HepG2 (cell line): ENCODE data around the gene ZNF556. TPM values are rescaled to one million over a fixed set of nuclear protein-coding genes. Genes with fewer than 3 reads are reported as not detected.

Source experiments
- ELF4 ChIP-seq: sonication (generic); formaldehyde crosslinking; IDR thresholded peaks from 2 replicates; pipeline ENCODE4 v1.5.0; 2020; ENCODE audit warnings: missing genetic modification reagents, mild to moderate bottlenecking, moderate library complexity, borderline replicate concordance
- GATA4 ChIP-seq: sonication (generic); IDR thresholded peaks from 2 replicates; pipeline ENCODE4 v1.6.1; 2016; ENCODE audit warnings: antibody characterized with exemption, low read depth, borderline replicate concordance
- ISL2 ChIP-seq: sonication (generic); formaldehyde crosslinking; IDR thresholded peaks from 2 replicates; pipeline ENCODE4 v1.5.0; 2020; ENCODE audit warnings: missing genetic modification reagents
- KAT8 ChIP-seq: IDR thresholded peaks from 2 replicates; pipeline ENCODE4 v1.6.1; 2016; ENCODE audit warnings: missing genetic modification reagents, missing compliant biosample characterization
- NKX3-1 ChIP-seq: sonication (generic); formaldehyde crosslinking; IDR thresholded peaks from 2 replicates; pipeline ENCODE4 v1.5.0; 2020; ENCODE audit warnings: missing genetic modification reagents
- POLR2AphosphoS2 ChIP-seq: IDR thresholded peaks from 2 replicates; pipeline ENCODE4 v1.6.1; 2011; ENCODE audit warnings: low read depth, low read length, improper control_type of control experiment
- RBFOX2 ChIP-seq: fragments of 200-400 bp; formaldehyde crosslinking; IDR thresholded peaks from 2 replicates; pipeline ENCODE4 v1.6.1; 2017; ENCODE audit warnings: low read depth, mild to moderate bottlenecking, low read length
- REPIN1 ChIP-seq: sonication (generic); formaldehyde crosslinking; IDR thresholded peaks from 2 replicates; pipeline ENCODE4 v1.8.0; 2022; ENCODE audit warnings: missing genetic modification reagents, low read depth, mild to moderate bottlenecking, borderline replicate concordance
- SOX13 ChIP-seq, 3 experiments: fragments of 450-650 bp in 1 of 3; sonication (generic) in 1 of 3; formaldehyde crosslinking in 1 of 3; IDR thresholded peaks in 2 of 3; conservative IDR thresholded peaks in 1 of 3; 2 replicates each; pipeline versions ENCODE4 v1.5.0 to v1.6.1; 2016 to 2020; ENCODE audit warnings: antibody characterized with exemption in 1 of 3, mild to moderate bottlenecking in 1 of 3, missing compliant biosample characterization in 1 of 3, missing genetic modification reagents in 1 of 3, moderate library complexity in 1 of 3
- YEATS4 ChIP-seq: sonication (generic); formaldehyde crosslinking; IDR thresholded peaks from 2 replicates; pipeline ENCODE4 v1.4.0; 2020; ENCODE audit warnings: missing genetic modification reagents, borderline replicate concordance
- ZBTB42 ChIP-seq: sonication (generic); formaldehyde crosslinking; IDR thresholded peaks from 2 replicates; pipeline ENCODE4 v1.5.0; 2020; ENCODE audit warnings: mild to moderate bottlenecking, missing genetic modification reagents
- ZEB1 ChIP-seq: IDR thresholded peaks from 2 replicates; pipeline ENCODE4 v1.6.1; 2012; ENCODE audit warnings: mild to moderate bottlenecking, low read depth, inconsistent platforms; ENCODE audit not compliant: insufficient replicate concordance
- ZIK1 ChIP-seq: sonication (generic); formaldehyde crosslinking; IDR thresholded peaks from 2 replicates; pipeline ENCODE4 v1.5.0; 2020; ENCODE audit warnings: mild to moderate bottlenecking, low read depth, missing genetic modification reagents, borderline replicate concordance
- ZNF207 ChIP-seq: fragments of 450-650 bp; IDR thresholded peaks from 2 replicates; pipeline ENCODE4 v1.6.1; 2016; ENCODE audit warnings: antibody characterized with exemption, borderline replicate concordance
- ZNF235 ChIP-seq: sonication (generic); formaldehyde crosslinking; IDR thresholded peaks from 2 replicates; pipeline ENCODE4 v1.8.1; 2023; ENCODE audit warnings: mild to moderate bottlenecking, missing genetic modification reagents, borderline replicate concordance
- ZNF292 ChIP-seq: sonication (generic); formaldehyde crosslinking; IDR thresholded peaks from 2 replicates; pipeline ENCODE4 v1.8.1; 2022; ENCODE audit warnings: mild to moderate bottlenecking, low read depth, missing genetic modification reagents, borderline replicate concordance
- ZNF550 ChIP-seq: sonication (generic); formaldehyde crosslinking; IDR thresholded peaks from 2 replicates; pipeline ENCODE4 v1.4.0; 2020; ENCODE audit warnings: mild to moderate bottlenecking, missing genetic modification reagents, borderline replicate concordance
- ZNF567 ChIP-seq: sonication (generic); formaldehyde crosslinking; IDR thresholded peaks from 2 replicates; pipeline ENCODE4 v1.8.1; 2023; ENCODE audit warnings: mild to moderate bottlenecking, missing genetic modification reagents, borderline replicate concordance
- ZNF569 ChIP-seq: sonication (generic); formaldehyde crosslinking; IDR thresholded peaks from 2 replicates; pipeline ENCODE4 v1.5.0; 2020; ENCODE audit warnings: mild to moderate bottlenecking, missing genetic modification reagents, moderate library complexity, borderline replicate concordance
- ZSCAN20 ChIP-seq: sonication (generic); formaldehyde crosslinking; IDR thresholded peaks from 2 replicates; pipeline ENCODE4 v1.4.0; 2020; ENCODE audit warnings: missing genetic modification reagents, mild to moderate bottlenecking, borderline replicate concordance
- ZSCAN29 ChIP-seq: sonication (generic); formaldehyde crosslinking; conservative IDR thresholded peaks from 2 replicates; pipeline ENCODE4 v1.4.0; 2020; ENCODE audit warnings: mild to moderate bottlenecking, missing genetic modification reagents
- polyA plus RNA-seq, 8 experiments: library from polyadenylated mRNA; depleted of rRNA in 3 of 8; stranded (reverse) in 7 of 8; unstranded in 1 of 8; fragments of >200 nt; fragmentation: Illumina TruSeq in 4 of 8; extraction: Trizol in 4 of 8; gene quantifications; 2 replicates each; pipeline versions ENCODE4 v1.2.1 to v1.2.3, GENCODE V29; 2011 to 2016; ENCODE audit warnings: low read depth in 4 of 8, missing spikeins in 1 of 8, mixed read lengths in 1 of 8; ENCODE audit not compliant: insufficient read depth in 1 of 8
- total RNA-seq, 5 experiments: library from RNA; depleted of rRNA; stranded (reverse); fragments of >200 nt; fragmentation: Illumina TruSeq; extraction: Trizol; gene quantifications; 2 replicates each; pipeline ENCODE4 v1.2.3, GENCODE V29; 2016; ENCODE audit warnings: low read depth in 1 of 5
- TF ChIP-seq, protein P1 (sequence below): sonication (generic); formaldehyde crosslinking; IDR thresholded peaks from 2 replicates; pipeline ENCODE4 v1.8.1; 2023; ENCODE audit warnings: mild to moderate bottlenecking, moderate library complexity, missing genetic modification reagents
- TF ChIP-seq, protein P2 (sequence below): sonication (generic); formaldehyde crosslinking; IDR thresholded peaks from 2 replicates; pipeline ENCODE4 v1.5.1; 2020; ENCODE audit warnings: mild to moderate bottlenecking, moderate library complexity, missing genetic modification reagents
- TF ChIP-seq, protein P3 (sequence below): sonication (generic); IDR thresholded peaks from 2 replicates; pipeline ENCODE4 v1.6.1; 2016; ENCODE audit warnings: low read depth, borderline replicate concordance
- TF ChIP-seq, protein P4 (sequence below): sonication (generic); formaldehyde crosslinking; IDR thresholded peaks from 2 replicates; pipeline ENCODE4 v1.8.0; 2022; ENCODE audit warnings: mild to moderate bottlenecking, missing genetic modification reagents, moderate library complexity

Gene ZNF556
- total and polyA plus RNA-seq, 2 of the 13 experiments (the other 11 are each of a cell fraction or from before 2014, with no cell fraction given), result 4.2 to 28.6 TPM

- TF ChIP-seq, protein P1, sequence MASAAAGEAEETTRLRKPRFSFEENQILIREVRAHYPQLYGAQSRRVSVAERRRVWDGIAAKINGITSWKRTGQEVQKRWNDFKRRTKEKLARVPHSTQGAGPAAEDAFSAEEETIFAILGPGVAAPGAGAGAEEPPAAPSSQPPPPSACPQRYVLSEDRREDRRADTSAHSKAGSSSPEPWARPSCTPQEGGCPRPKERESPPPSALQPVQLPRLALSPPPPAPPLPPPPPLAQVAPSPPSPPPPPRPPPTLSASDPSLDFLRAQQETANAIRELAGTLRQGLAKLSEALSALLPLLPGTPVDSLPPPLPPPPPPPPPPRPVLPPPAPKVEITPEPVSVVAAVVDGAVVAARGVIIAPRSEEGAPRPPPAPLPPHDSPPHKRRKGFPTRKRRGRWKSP, result no peak; the same call in 1 of the 2 replicates
- TF ChIP-seq ZSCAN20 (0 out of 2 replicates have a peak, but pooled peaks have one; percentile 33), RBFOX2 (peak; percentile 81), ZNF235 (CRISPR knock-in tag) (peak; percentile 52; the same call in 1 of the 2 replicates), ZBTB42 (no peak), ZNF550 (CRISPR knock-in tag) (no peak), SOX13 (IDR thresholded peaks at IDR 0.05) (no peak), SOX13 (CRISPR knock-in tag; conservative IDR thresholded peaks at IDR 0.05 in 1 of 2, IDR thresholded peaks at IDR 0.05 in 1 of 2) (peak in 1 of 2 experiments; percentile 48; a peak in 1 of 4 replicates), ZNF567 (no peak), ZNF569 (CRISPR knock-in tag) (no peak), ELF4 (no peak), ZSCAN29 (0 out of 2 replicates have a peak, but pooled peaks have one; percentile 23), ZEB1 (peak; percentile 40), NKX3-1 (CRISPR knock-in tag) (no peak), GATA4 (no peak), ISL2 (CRISPR knock-in tag) (peak; percentile 79; the same call in 1 of the 2 replicates), KAT8 (peak; percentile 75), ZIK1 (CRISPR knock-in tag) (no peak), ZNF292 (CRISPR knock-in tag) (no peak), YEATS4 (CRISPR knock-in tag) (peak; percentile 67; the same call in 1 of the 2 replicates), REPIN1 (CRISPR knock-in tag) (peak; percentile 67; the same call in 1 of the 2 replicates), POLR2AphosphoS2 (no peak), ZNF207 (no peak)
- TF ChIP-seq, protein P2, sequence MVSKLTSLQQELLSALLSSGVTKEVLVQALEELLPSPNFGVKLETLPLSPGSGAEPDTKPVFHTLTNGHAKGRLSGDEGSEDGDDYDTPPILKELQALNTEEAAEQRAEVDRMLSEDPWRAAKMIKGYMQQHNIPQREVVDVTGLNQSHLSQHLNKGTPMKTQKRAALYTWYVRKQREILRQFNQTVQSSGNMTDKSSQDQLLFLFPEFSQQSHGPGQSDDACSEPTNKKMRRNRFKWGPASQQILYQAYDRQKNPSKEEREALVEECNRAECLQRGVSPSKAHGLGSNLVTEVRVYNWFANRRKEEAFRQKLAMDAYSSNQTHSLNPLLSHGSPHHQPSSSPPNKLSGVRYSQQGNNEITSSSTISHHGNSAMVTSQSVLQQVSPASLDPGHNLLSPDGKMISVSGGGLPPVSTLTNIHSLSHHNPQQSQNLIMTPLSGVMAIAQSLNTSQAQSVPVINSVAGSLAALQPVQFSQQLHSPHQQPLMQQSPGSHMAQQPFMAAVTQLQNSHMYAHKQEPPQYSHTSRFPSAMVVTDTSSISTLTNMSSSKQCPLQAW (CRISPR knock-in tag), result peak; percentile 87
- TF ChIP-seq, protein P3, sequence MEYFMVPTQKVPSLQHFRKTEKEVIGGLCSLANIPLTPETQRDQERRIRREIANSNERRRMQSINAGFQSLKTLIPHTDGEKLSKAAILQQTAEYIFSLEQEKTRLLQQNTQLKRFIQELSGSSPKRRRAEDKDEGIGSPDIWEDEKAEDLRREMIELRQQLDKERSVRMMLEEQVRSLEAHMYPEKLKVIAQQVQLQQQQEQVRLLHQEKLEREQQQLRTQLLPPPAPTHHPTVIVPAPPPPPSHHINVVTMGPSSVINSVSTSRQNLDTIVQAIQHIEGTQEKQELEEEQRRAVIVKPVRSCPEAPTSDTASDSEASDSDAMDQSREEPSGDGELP, result 0 out of 2 replicates have a peak, but pooled peaks have one; percentile 44
- TF ChIP-seq, protein P4, sequence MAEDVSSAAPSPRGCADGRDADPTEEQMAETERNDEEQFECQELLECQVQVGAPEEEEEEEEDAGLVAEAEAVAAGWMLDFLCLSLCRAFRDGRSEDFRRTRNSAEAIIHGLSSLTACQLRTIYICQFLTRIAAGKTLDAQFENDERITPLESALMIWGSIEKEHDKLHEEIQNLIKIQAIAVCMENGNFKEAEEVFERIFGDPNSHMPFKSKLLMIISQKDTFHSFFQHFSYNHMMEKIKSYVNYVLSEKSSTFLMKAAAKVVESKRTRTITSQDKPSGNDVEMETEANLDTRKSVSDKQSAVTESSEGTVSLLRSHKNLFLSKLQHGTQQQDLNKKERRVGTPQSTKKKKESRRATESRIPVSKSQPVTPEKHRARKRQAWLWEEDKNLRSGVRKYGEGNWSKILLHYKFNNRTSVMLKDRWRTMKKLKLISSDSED, result no peak
Observed at GRCh38 chr19:2819540-2820111, 47.5 kb upstream of the ZNF556 start, which contains the start of gene ZNF554 (continued).
